ENCODE results near the gene TENM3.

The TENM3 gene

GRCh38 chr4:182582245-182582644, 339.0 kb downstream of the TENM3 start:
- no peak for DNase-seq

DNA sequence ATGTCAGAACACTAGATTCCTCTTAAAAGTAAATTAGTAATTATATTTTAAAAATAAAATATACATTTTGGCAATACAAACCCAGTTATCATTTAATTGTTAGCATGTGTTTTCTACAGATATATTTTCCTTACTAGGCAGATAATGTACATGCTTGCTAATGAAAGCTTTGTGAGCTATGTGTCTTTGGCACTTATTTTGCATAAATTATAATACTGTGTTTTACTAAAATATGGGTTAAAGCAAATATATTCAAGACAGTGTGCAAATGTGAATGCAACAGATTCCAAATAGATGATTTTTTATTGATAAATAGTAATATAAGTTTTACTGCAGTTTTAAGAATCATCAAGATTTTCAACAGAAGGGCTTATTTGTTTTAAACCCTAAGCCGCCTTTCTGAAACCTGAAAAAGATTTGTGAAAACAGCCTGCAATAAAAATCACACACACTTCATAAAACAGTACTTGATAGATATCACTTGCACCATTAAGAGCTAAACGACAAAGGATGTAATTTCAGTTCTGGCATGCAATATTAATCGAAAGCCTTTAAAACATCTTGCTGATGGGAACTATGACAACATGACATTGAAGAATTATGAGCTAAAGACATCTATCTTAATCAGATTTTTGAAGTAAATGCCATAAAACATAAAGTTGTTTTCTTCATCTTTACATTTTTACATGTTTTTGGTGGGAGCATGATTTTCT, 340.7 kb downstream of the TENM3 start:
- DNase-seq: no peak

DNA sequence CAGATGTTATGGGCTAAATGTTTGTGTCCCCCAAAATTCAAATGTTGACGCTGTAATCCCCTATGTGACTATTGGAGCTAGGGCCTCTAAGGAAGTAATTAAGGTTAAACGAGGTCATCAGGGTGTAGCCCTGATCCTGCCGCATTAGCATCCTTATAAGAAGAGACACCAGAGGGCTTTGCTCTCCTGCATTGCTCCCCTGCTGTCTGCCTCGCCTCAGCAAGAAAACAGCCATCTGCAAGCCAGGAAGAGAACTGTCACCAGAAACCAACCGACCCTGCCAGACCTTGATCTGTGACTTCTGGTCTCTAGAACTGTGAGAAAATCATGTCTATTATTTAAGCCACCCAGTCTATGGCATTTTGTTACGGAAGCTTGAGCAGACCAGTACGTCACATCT, 342.1 kb downstream of the TENM3 start:
- DNase-seq: no peak

DNA sequence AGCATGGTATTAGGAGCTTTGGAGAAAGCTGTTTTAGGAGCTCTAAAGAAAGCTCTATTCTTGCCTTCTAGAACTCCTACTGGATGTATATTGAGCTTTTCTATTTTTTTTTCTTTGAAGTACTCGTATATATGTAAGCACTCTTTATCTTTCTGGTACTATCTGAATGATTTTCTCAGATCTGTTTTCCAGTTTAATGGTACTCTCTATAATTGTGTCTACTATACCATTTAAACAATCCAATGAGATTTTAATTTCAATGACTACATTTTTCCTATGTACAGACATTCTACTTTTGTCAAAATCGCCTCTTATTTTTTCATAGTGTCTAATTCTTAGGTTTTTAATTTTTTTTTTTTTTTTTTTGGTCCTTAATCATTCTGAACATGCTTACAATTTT, 345.9 kb downstream of the TENM3 start:
- no peak for DNase-seq

GRCh38 chr4:182593402-182593801, 350.2 kb downstream of the TENM3 start:
- DNase-seq: no peak

- no peak for DNase-seq
Measured at GRCh38 chr4:182593864-182594263, 350.7 kb downstream of the TENM3 start.

DNA sequence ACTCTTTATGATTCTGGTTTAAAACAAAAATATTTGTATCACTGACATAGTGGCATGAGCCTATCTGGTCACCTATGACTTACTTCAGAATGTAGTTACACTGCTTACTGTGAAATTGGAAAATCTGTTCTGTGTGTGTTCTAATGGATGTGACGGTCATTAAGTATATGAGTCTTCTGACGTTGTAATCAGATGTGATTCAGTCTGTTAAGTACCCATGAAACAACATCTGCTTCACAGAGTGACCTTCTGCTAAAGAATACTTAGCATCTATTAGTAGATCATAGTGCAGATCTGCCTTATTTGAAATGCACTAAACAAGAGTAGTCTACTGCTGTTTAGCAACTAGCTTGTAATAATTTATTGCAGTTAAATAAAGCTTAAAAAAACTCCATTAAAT, 356.9 kb downstream of the TENM3 start:
- no peak for DNase-seq

DNA sequence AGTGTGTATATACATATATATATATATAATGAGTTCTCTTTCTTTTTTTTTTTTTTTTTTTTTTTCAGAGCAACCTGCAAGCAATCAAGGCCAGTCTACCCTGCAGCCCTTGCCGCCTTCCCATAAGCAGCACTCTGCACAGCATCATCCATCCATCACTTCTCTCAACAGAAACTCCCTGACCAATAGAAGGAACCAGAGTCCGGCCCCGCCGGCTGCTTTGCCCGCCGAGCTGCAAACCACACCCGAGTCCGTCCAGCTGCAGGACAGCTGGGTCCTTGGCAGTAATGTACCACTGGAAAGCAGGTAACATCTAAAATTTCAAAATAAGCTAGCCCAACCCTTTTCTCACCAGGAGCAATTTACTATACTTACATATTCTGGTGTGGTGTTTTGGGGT, 357.7 kb downstream of the TENM3 start:
- DNase-seq: no peak

GRCh38 chr4:182604161-182604622, 361.0 kb downstream of the TENM3 start:
- no peak for DNase-seq

DNA sequence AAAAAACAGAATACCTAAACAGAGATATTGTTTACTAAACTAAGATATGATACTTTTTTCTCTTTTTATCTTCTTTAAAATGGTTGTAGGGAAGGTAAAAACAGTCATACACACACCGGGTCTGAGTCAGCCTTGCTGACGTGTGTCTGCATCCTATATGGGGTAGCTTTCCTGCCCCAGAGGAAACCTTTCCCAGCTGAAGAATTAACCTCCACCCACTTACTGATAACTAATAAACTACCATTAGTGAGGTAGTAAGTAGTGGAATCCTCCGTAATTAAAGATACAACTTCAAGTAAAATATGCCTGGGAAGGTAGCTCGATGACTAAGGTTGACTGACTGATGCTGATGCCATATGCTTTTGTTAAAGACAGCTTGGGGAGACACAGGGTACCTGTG, 361.8 kb downstream of the TENM3 start:
- no peak for DNase-seq

DNA sequence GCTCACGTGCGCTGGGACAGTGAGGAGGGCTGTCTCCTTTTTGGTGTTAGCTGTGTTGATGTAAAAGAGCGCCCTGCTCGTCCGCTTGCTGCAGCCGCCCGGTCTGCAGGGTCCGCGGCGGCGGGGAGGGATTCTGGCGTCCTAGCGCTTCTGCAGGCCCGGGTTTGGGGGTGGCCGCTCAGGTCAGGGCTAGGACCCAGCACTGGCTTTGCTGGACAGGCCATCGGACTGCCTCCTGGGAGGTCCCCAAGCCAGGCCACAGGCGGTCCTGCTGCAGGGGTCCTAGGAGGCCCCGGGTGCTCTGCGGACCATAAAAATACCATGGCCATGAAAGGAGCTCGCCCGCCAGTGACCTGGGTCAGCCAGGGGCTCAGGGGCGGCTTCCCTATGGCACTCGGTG, 365.3 kb downstream of the TENM3 start:
- no peak for DNase-seq

- no peak for DNase-seq
Measured at GRCh38 chr4:182616476-182616875, 373.3 kb downstream of the TENM3 start.

DNA sequence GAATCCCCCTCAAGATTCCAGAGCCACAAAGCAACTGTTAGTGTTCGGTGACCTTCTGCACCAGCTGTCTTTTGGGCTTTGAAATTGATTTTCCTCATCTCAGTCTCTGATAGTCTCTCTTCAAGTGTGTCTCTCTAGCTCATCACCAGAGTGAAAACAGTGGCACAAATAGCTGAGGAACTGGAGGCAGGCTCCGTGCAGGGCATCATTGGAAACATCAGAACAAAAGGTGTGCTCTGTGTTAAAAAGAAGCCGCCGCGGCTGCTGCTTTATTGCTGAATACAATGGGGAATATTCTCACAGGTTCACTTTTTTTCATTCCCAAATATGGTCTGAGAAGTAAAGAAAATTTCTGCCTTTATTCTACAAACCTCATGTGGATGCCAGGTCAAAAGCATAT, 376.5 kb downstream of the TENM3 start:
- no peak for DNase-seq

GRCh38 chr4:182620111-182620980, 377.1 kb downstream of the TENM3 start:
- no peak for DNase-seq

- no peak for DNase-seq
Measured at GRCh38 chr4:182624281-182624680, 381.1 kb downstream of the TENM3 start.

GRCh38 chr4:182625193-182625592, 382.0 kb downstream of the TENM3 start:
- DNase-seq: no peak

- DNase-seq: no peak
Measured at GRCh38 chr4:182627996-182628395, 384.8 kb downstream of the TENM3 start.

GRCh38 chr4:182628544-182628943, 385.3 kb downstream of the TENM3 start:
- DNase-seq: no peak

GRCh38 chr4:182629096-182629495, 385.9 kb downstream of the TENM3 start:
- no peak for DNase-seq

DNA sequence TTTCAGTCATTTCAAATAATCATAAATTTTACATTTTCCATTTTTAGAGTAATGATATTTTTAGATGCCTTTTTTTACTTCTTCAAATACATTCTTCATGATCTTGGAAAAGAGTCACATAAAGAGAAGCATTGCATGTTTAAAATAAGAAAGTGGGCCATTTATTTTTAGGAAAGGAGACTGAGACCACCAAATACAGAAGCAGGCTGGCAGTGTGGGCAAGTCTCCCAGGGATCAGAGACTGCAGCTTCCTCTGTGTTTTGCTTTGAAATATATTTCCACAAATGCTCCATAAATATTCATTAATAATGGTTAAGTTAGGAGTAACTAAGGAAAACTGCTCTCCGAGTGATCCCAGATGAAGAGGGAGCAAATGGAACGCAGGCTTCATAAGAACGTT, 397.3 kb downstream of the TENM3 start:
- DNase-seq: no peak

- no peak for DNase-seq
Measured at GRCh38 chr4:182640932-182641331, 397.7 kb downstream of the TENM3 start.

GRCh38 chr4:182642831-182643230, 399.6 kb downstream of the TENM3 start:
- no peak for DNase-seq

DNA sequence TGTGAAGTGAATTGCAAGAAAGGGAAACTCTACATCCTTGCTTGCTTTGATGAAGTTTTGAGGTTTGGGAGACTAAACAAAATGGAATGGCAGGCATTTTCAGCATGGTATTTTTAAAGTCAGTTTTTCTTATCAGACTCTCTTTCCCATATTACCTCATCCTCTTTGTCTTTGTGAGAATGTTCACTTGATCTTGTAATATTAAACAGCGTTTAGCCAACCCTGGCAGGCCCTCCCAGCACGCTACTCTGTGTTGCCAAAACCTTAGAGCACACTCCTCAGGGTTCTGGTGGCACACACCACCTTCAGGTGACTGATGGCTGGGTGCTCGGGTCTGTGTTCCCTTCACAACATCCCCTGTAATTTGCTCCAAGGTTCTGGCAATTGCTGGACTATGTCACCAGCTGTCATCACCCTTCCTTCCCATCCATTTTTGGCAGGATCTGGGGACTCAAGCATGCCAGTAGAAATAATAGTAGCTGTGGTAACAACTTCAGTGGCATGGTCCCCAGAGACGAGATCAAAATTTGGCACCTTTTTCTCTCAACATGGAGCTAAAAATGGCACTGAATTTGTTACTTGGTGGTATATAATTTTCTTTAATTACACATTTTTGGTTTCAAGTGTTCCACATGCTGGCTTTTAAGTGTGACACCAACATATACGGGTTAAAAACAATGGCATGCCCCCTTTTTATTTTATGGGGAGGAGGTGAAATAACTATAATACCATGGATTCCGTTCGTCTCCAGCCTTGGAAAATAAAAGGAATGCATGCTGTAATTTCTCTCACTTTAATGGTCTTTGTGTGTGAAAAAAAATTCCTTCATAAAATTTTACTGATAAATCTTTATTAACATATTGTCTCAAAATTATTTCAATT, 400.8 kb downstream of the TENM3 start:
- DNase-seq: no peak

All from stimulated activated CD4-positive, alpha-beta T cell treated with anti-CD3 and anti-CD28 coated beads, Interleukin-15, amount 100 ng/mL, for 24 hours (primary cell).